H9 (cell line): ENCODE measurements around the gene GAREM1. TPM values are rescaled to one million over a fixed set of nuclear protein-coding genes. Genes with fewer than 3 reads are reported as not detected.

Experiments used
- DNase-seq: peaks from one replicate; pipeline ENCODE4 v3.0.0-alpha.2; 2017
- H2AFZ ChIP-seq: one replicate; pipeline ENCODE4 v1.6.1; 2013; ENCODE audit warnings: mild to moderate bottlenecking, low read length, control low read depth, moderate library complexity
- H2AK5ac ChIP-seq: 2 replicates; pipeline ENCODE4 v1.6.1; 2013; ENCODE audit warnings: low read length, control low read depth, mixed read lengths; ENCODE audit not compliant: insufficient read length
- H2BK120ac ChIP-seq: one replicate; pipeline ENCODE4 v1.6.1; 2013; ENCODE audit warnings: low read depth, mild to moderate bottlenecking, low read length, control low read depth, inconsistent platforms; ENCODE audit not compliant: poor library complexity, severe bottlenecking
- H2BK12ac ChIP-seq: 2 replicates; pipeline ENCODE4 v1.6.1; 2013; ENCODE audit warnings: low read length, control low read depth, mixed read lengths, low read depth; ENCODE audit not compliant: insufficient read length
- H2BK15ac ChIP-seq: 2 replicates; pipeline ENCODE4 v1.6.1; 2013; ENCODE audit warnings: low read depth, low read length, control low read depth
- H2BK20ac ChIP-seq: one replicate; pipeline ENCODE4 v1.6.1; 2013; ENCODE audit warnings: low read depth, mild to moderate bottlenecking, low read length, control low read depth, inconsistent platforms; ENCODE audit not compliant: poor library complexity, severe bottlenecking
- H2BK5ac ChIP-seq: 2 replicates; pipeline ENCODE4 v1.6.1; 2013; ENCODE audit warnings: low read length, control low read depth, mixed read lengths; ENCODE audit not compliant: insufficient read length
- H3K14ac ChIP-seq: 2 replicates; pipeline ENCODE4 v1.6.1; 2013; ENCODE audit warnings: low read length, control low read depth; ENCODE audit not compliant: insufficient read depth
- H3K18ac ChIP-seq: 2 replicates; pipeline ENCODE4 v1.6.1; 2013; ENCODE audit warnings: low read depth, mild to moderate bottlenecking, mixed read lengths, low read length, control low read depth; ENCODE audit not compliant: insufficient read length
- H3K23ac ChIP-seq: 2 replicates; pipeline ENCODE4 v1.6.1; 2013; ENCODE audit warnings: low read length, control low read depth, mixed read lengths, low read depth; ENCODE audit not compliant: insufficient read length
- H3K23me2 ChIP-seq: 2 replicates; pipeline ENCODE4 v1.6.1; 2013; ENCODE audit warnings: low read depth, mild to moderate bottlenecking, mixed read lengths, low read length, control low read depth; ENCODE audit not compliant: insufficient read length, poor library complexity, severe bottlenecking
- H3K27ac ChIP-seq: 2 replicates; pipeline ENCODE4 v1.5.1; 2013; ENCODE audit warnings: low read length, control low read depth, mixed read lengths, low read depth; ENCODE audit not compliant: insufficient read length
- H3K27me3 ChIP-seq: 2 replicates; pipeline ENCODE4 v1.6.1; 2013; ENCODE audit warnings: low read length, control low read depth, inconsistent platforms; ENCODE audit not compliant: insufficient read depth
- H3K4ac ChIP-seq: 2 replicates; pipeline ENCODE4 v1.6.1; 2013; ENCODE audit warnings: low read depth, mild to moderate bottlenecking, control low read depth, inconsistent platforms, low read length, moderate library complexity
- H3K4me1 ChIP-seq: 2 replicates; pipeline ENCODE4 v1.6.1; 2013; ENCODE audit warnings: low read length, control low read depth, inconsistent platforms; ENCODE audit not compliant: insufficient read depth
- H3K4me2 ChIP-seq: 2 replicates; pipeline ENCODE4 v1.6.1; 2013; ENCODE audit warnings: low read length, control low read depth, mixed read lengths; ENCODE audit not compliant: insufficient read length, insufficient read depth
- H3K56ac ChIP-seq: 2 replicates; pipeline ENCODE4 v1.6.1; 2013; ENCODE audit warnings: low read depth, mild to moderate bottlenecking, mixed read lengths, low read length, control low read depth; ENCODE audit not compliant: insufficient read length
- H3K79me1 ChIP-seq: 2 replicates; pipeline ENCODE4 v1.6.1; 2013; ENCODE audit warnings: low read depth, mild to moderate bottlenecking, moderate library complexity, low read length, control low read depth, inconsistent platforms; ENCODE audit not compliant: insufficient read depth, poor library complexity, severe bottlenecking
- H3K79me2 ChIP-seq: 2 replicates; pipeline ENCODE4 v1.6.1; 2013; ENCODE audit warnings: low read length, control low read depth, inconsistent platforms; ENCODE audit not compliant: insufficient read depth
- H3K9ac ChIP-seq: 2 replicates; pipeline ENCODE4 v1.6.1; 2013; ENCODE audit warnings: low read length, control low read depth, mixed read lengths; ENCODE audit not compliant: insufficient read length; ENCODE audit errors: extremely low read depth
- H3K9me3 ChIP-seq: one replicate; pipeline ENCODE4 v1.6.1; 2013; ENCODE audit warnings: low read depth, low read length, inconsistent platforms; ENCODE audit not compliant: control insufficient read depth
- H3T11ph ChIP-seq: one replicate; pipeline ENCODE4 v1.6.1; 2013; ENCODE audit warnings: mild to moderate bottlenecking, low read length, control low read depth, inconsistent platforms
- H4K20me1 ChIP-seq: one replicate; pipeline ENCODE4 v1.6.1; 2013; ENCODE audit not compliant: control insufficient read depth, insufficient read length, insufficient read depth
- H4K5ac ChIP-seq: 2 replicates; pipeline ENCODE4 v1.6.1; 2013; ENCODE audit warnings: low read depth, mild to moderate bottlenecking, mixed read lengths, low read length, control low read depth; ENCODE audit not compliant: insufficient read length
- H4K8ac ChIP-seq: replicated peaks from 2 replicates; pipeline ENCODE4 v1.6.1; 2013; ENCODE audit warnings: low read length, control low read depth, mixed read lengths, low read depth; ENCODE audit not compliant: insufficient read length
- H4K91ac ChIP-seq: 2 replicates; pipeline ENCODE4 v1.6.1; 2013; ENCODE audit warnings: low read depth, mild to moderate bottlenecking, moderate library complexity, mixed read lengths, low read length, control low read depth; ENCODE audit not compliant: insufficient read length
- H3K27ac Mint-ChIP-seq, 3 experiments: 2 replicates in 2 of 3; 3 replicates in 1 of 3; pipeline ENCODE4 v1.8.0; 2020 to 2021; ENCODE audit warnings: mixed read lengths in 3 of 3, mild to moderate bottlenecking in 1 of 3, moderate library complexity in 1 of 3
- H3K27me3 Mint-ChIP-seq: 2 replicates; pipeline ENCODE4 v1.8.0; 2021; ENCODE audit warnings: low read depth, mild to moderate bottlenecking, moderate library complexity, mixed read lengths
- H3K36me3 Mint-ChIP-seq, 3 experiments: 2 replicates in 2 of 3; 3 replicates in 1 of 3; pipeline ENCODE4 v1.8.0; 2020 to 2021; ENCODE audit warnings: low read depth in 3 of 3, mixed read lengths in 3 of 3; ENCODE audit not compliant: insufficient read depth in 1 of 3
- H3K4me1 Mint-ChIP-seq, 2 experiments: 2 replicates each; pipeline ENCODE4 v1.8.0; 2020; ENCODE audit warnings: mixed read lengths in 2 of 2
- H3K4me3 Mint-ChIP-seq, 2 experiments: 2 replicates in 1 of 2; 3 replicates in 1 of 2; pipeline ENCODE4 v1.8.0; 2020 to 2021; ENCODE audit warnings: mild to moderate bottlenecking in 2 of 2, mixed read lengths in 2 of 2, moderate library complexity in 1 of 2
- H3K9me3 Mint-ChIP-seq, 2 experiments: 2 replicates in 1 of 2; 3 replicates in 1 of 2; pipeline ENCODE4 v1.8.0; 2020; ENCODE audit warnings: mild to moderate bottlenecking in 2 of 2, mixed read lengths in 2 of 2, moderate library complexity in 1 of 2
- CTCF ChIP-seq: fragments of 200-600 bp; sonication (generic); conservative IDR thresholded peaks from 3 replicates; pipeline ENCODE4 v1.8.0; 2021; ENCODE audit warnings: antibody characterized with exemption, mild to moderate bottlenecking
- WGBS: extraction: QIAGEN DNeasy Blood & Tissue Kit; methylation state at CpG from one replicate; pipeline ENCODE4 v1.1.7; 2013; ENCODE audit warnings: missing lambda C conversion rate, low lambda C conversion rate, mixed read lengths; ENCODE audit not compliant: insufficient read length; ENCODE audit errors: extremely low coverage; 5-methylcytosine and 5-hydroxymethylcytosine counted together
- total RNA-seq: library from RNA; stranded (reverse); gene quantifications from 2 replicates; pipeline ENCODE4 v1.2.1, GENCODE V29; 2021

Gene GAREM1
- total RNA-seq, 1 experiment from 2014 or later = 4.4 TPM

GRCh38 chr18:32264401-32264800 lies 206.3 kb downstream of the GAREM1 start:
- no peak overlapping the region for H3K14ac ChIP-seq
- no peak overlapping the region for H2AK5ac ChIP-seq
- Mint-ChIP-seq H3K9me3 (no peaks in the 10 kb centered on the region), H3K27ac (no peak overlapping the region), H3K4me3 (no peak overlapping the region), H3K4me1 (peaks cover 5 to 7% of the 10 kb centered on the region in 2 experiments), H3K36me3 (peaks cover 0 to 10% (median 5%) of the 10 kb centered on the region in 3 experiments; a peak in 5 of 7 replicates), H3K27me3 (no peaks in the 10 kb centered on the region)
- no peak for DNase-seq
- no peak overlapping the region for H4K8ac ChIP-seq
- H2BK20ac ChIP-seq = no peak overlapping the region
- H3K4me2 ChIP-seq = no peak overlapping the region
- H3K27ac ChIP-seq = no peak overlapping the region
- no peak overlapping the region for H2BK5ac ChIP-seq
- no CpG with 5 or more reads among the region's 2 CpGs for WGBS
- H4K91ac ChIP-seq = no peak overlapping the region
- no peaks in the 10 kb centered on the region for H3K23me2 ChIP-seq
- H3T11ph ChIP-seq = no peak overlapping the region
- no peaks in the 10 kb centered on the region for H3K4me1 ChIP-seq
- no peak overlapping the region for H3K4ac ChIP-seq
- no peak overlapping the region for H2BK120ac ChIP-seq
- H3K79me1 ChIP-seq = no peaks in the 10 kb centered on the region
- no peak overlapping the region for H3K23ac ChIP-seq
- H2AFZ ChIP-seq = no peak overlapping the region
- no peak overlapping the region for H2BK12ac ChIP-seq
- H3K9me3 ChIP-seq = no peaks in the 10 kb centered on the region
- no peak overlapping the region for H2BK15ac ChIP-seq
- H4K5ac ChIP-seq = no peak overlapping the region
- TF ChIP-seq CTCF = no peak
- no peaks in the 10 kb centered on the region for H3K27me3 ChIP-seq
- no peak overlapping the region for H3K56ac ChIP-seq
- H4K20me1 ChIP-seq = no peaks in the 10 kb centered on the region
- no peaks in the 10 kb centered on the region for H3K79me2 ChIP-seq
- no peak overlapping the region for H3K18ac ChIP-seq
- no peak overlapping the region for H3K9ac ChIP-seq
